OCI-LY7 (cell line): ENCODE data around the gene PPP1R7. TPM values are rescaled to one million over a fixed set of nuclear protein-coding genes. Genes with fewer than 3 reads are reported as not detected.

Experiments
- BruUV-seq: library from RNA; stranded (reverse); fragments of 400-500 nt; replicated peaks from 2 replicates; lab custom pipeline; 2021; lab: Mats Ljungman, UMichigan
- CTCF ChIA-PET: fragments of 300-600 bp; sonication (Branson Sonifier 250); formaldehyde crosslinking; loops from one replicate; lab custom pipeline; 2022; ENCODE audit warnings: antibody characterized with exemption; ENCODE audit not compliant: unreplicated experiment; lab: Charles Lee
- POLR2A ChIA-PET: fragments of 300-600 bp; sonication (Branson Sonifier 250); formaldehyde crosslinking; loops from one replicate; lab custom pipeline; 2022; ENCODE audit warnings: antibody characterized with exemption; lab: Charles Lee
- DNase-seq: peaks from one replicate; pipeline ENCODE4 v3.0.0-alpha.2; 2015; ENCODE audit warnings: low spot score
- H2AFZ ChIP-seq: fragments of 200-600 bp; sonication (generic), shearing (Covaris generic); 2 replicates; pipeline ENCODE4 v1.6.1; 2014; ENCODE audit warnings: mild to moderate bottlenecking, antibody characterized with exemption, low read length, moderate library complexity
- H3K27ac ChIP-seq: fragments of 200-600 bp; sonication (generic); 2 replicates; pipeline ENCODE4 v1.5.1; 2014; ENCODE audit warnings: mixed run types, low read depth, mild to moderate bottlenecking, moderate library complexity, low read length, inconsistent platforms; ENCODE audit not compliant: poor library complexity, severe bottlenecking
- H3K36me3 ChIP-seq: fragments of 200-600 bp; sonication (generic); 2 replicates; pipeline ENCODE4 v1.6.1; 2014; ENCODE audit warnings: mild to moderate bottlenecking, antibody characterized with exemption, low read length, moderate library complexity, mixed read lengths; ENCODE audit not compliant: insufficient read depth
- H3K4me1 ChIP-seq: fragments of 200-600 bp; sonication (generic); 2 replicates; pipeline ENCODE4 v1.5.1; 2014; ENCODE audit warnings: mild to moderate bottlenecking, low read length; ENCODE audit not compliant: insufficient read depth, poor library complexity, severe bottlenecking
- H3K4me2 ChIP-seq: fragments of 200-600 bp; sonication (generic); 2 replicates; pipeline ENCODE4 v1.6.1; 2014; ENCODE audit warnings: mild to moderate bottlenecking, low read length
- H3K4me3 ChIP-seq: fragments of 200-600 bp; sonication (generic); 2 replicates; pipeline ENCODE4 v1.5.1; 2014; ENCODE audit warnings: mild to moderate bottlenecking, low read depth, low read length; ENCODE audit not compliant: poor library complexity, severe bottlenecking
- H3K79me2 ChIP-seq: fragments of 200-600 bp; sonication (generic); 2 replicates; pipeline ENCODE4 v1.6.1; 2016; ENCODE audit warnings: low read depth, mild to moderate bottlenecking, low read length, moderate library complexity, mixed read lengths; ENCODE audit not compliant: insufficient read depth
- H3K9me2 ChIP-seq: fragments of 200-600 bp; sonication (generic); 2 replicates; pipeline ENCODE4 v1.6.1; 2016; ENCODE audit warnings: mild to moderate bottlenecking, low read length, mixed read lengths; ENCODE audit not compliant: insufficient read depth
- H3K9me3 ChIP-seq: fragments of 200-600 bp; sonication (generic); 2 replicates; pipeline ENCODE4 v1.6.1; 2014; ENCODE audit warnings: mild to moderate bottlenecking, mixed run types, low read length, mixed read lengths
- H4K20me1 ChIP-seq: fragments of 200-600 bp; sonication (generic); 2 replicates; pipeline ENCODE4 v1.6.1; 2014; ENCODE audit warnings: mild to moderate bottlenecking, antibody characterized with exemption, low read length, moderate library complexity, mixed read lengths; ENCODE audit not compliant: insufficient read depth
- EZH2phosphoT487 ChIP-seq: fragments of 200-600 bp; sonication (generic); IDR thresholded peaks from 2 replicates; pipeline ENCODE4 v1.6.1; 2018; ENCODE audit warnings: low read depth, borderline replicate concordance, mild to moderate bottlenecking, mixed run types, antibody characterized with exemption, low read length, moderate library complexity, mixed read lengths
- intact Hi-C: fragments of 100-400 bp; cut with micrococcal nuclease; formaldehyde crosslinking; loops from one replicate; pipeline ENCODE4 v1.10.0; 2022; ENCODE audit not compliant: unreplicated experiment
- total RNA-seq, 2 experiments: library from RNA; depleted of rRNA in 1 of 2; stranded (reverse); fragments of >200 nt in 1 of 2; shearing (Covaris generic) in 1 of 2; gene quantifications; 2 replicates each; pipeline ENCODE4 v1.2.3, GENCODE V29; 2014 to 2022
- TF ChIP-seq, protein P1 (sequence below): fragments of 200-600 bp; sonication (generic); conservative IDR thresholded peaks from 2 replicates; pipeline ENCODE4 v1.5.1; 2014; ENCODE audit warnings: mild to moderate bottlenecking, antibody characterized with exemption, low read length, moderate library complexity, mixed read lengths

PPP1R7 gene
- total RNA-seq, 2 experiments from 2014 or later = 46.0 to 82.0 TPM

- Histone ChIP-seq H3K36me3 (no peaks in the 10 kb centered on the region), H3K4me1 (no peaks in the 10 kb centered on the region), H3K9me2 (no peaks in the 10 kb centered on the region), H3K79me2 (no peaks in the 10 kb centered on the region), H4K20me1 (no peaks in the 10 kb centered on the region), H3K27ac (no peak overlapping the region), H3K4me3 (no peak overlapping the region), H2AFZ (no peak overlapping the region), H3K9me3 (no peaks in the 10 kb centered on the region), H3K4me2 (no peak overlapping the region)
- CTCF ChIA-PET = interaction anchor here (0.6 kb wide), 1 partner anchor 9 kb away, joined by 5 read pairs; no protein-coding TSS in a partner anchor
- no peak for DNase-seq
- intact Hi-C loops = no loop called here
- POLR2A ChIA-PET = no interaction called here
- TF ChIP-seq, protein P1, sequence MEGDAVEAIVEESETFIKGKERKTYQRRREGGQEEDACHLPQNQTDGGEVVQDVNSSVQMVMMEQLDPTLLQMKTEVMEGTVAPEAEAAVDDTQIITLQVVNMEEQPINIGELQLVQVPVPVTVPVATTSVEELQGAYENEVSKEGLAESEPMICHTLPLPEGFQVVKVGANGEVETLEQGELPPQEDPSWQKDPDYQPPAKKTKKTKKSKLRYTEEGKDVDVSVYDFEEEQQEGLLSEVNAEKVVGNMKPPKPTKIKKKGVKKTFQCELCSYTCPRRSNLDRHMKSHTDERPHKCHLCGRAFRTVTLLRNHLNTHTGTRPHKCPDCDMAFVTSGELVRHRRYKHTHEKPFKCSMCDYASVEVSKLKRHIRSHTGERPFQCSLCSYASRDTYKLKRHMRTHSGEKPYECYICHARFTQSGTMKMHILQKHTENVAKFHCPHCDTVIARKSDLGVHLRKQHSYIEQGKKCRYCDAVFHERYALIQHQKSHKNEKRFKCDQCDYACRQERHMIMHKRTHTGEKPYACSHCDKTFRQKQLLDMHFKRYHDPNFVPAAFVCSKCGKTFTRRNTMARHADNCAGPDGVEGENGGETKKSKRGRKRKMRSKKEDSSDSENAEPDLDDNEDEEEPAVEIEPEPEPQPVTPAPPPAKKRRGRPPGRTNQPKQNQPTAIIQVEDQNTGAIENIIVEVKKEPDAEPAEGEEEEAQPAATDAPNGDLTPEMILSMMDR = no peak
- no peak for TF ChIP-seq EZH2phosphoT487
- no TSS peak for BruUV-seq
These were observed 57.4 kb downstream of the PPP1R7 start for GRCh38 chr2:241207641-241208040.

DNA sequence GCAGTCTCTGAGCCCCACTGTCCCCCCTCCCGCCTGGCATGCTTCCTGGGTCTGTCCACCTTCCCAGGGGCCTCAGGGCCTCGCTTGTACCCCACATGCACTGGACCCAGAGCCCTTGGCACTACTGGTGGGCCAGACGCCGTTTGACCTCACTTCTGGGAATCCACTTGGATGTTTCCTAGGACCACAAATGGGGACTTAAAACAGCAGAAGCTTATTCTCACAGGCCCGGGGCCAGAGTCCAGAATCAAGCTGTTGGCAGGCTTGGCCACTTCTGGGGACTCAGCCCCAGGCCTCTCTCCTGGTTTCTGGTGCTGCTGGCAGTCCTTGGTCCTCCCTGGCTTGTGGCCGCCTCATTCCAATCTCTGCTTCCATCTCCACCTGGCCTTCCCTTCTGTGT, 57.8 kb downstream of the PPP1R7 start:
- Histone ChIP-seq H3K27ac (no peak overlapping the region), H4K20me1 (no peaks in the 10 kb centered on the region), H3K4me3 (no peak overlapping the region), H3K36me3 (no peaks in the 10 kb centered on the region), H3K4me2 (no peak overlapping the region), H3K79me2 (no peaks in the 10 kb centered on the region), H3K4me1 (no peaks in the 10 kb centered on the region), H3K9me3 (no peaks in the 10 kb centered on the region), H3K9me2 (no peaks in the 10 kb centered on the region), H2AFZ (no peak overlapping the region)
- ChIA-PET POLR2A (no interaction called here), CTCF (no interaction called here)
- intact Hi-C loops = no loop called here
- TF ChIP-seq, protein P1 = no peak
- no peak for TF ChIP-seq EZH2phosphoT487
- no TSS peak for BruUV-seq
- DNase-seq = no peak

GRCh38 chr2:241209271-241209670, 59.0 kb downstream of the PPP1R7 start:
- H3K4me3 ChIP-seq = no peak overlapping the region
- H4K20me1 ChIP-seq = no peaks in the 10 kb centered on the region
- H3K27ac ChIP-seq = no peak overlapping the region
- no peaks in the 10 kb centered on the region for H3K9me2 ChIP-seq
- H3K4me1 ChIP-seq = no peaks in the 10 kb centered on the region
- no peak overlapping the region for H3K4me2 ChIP-seq
- H2AFZ ChIP-seq = no peak overlapping the region
- ChIA-PET CTCF (no interaction called here), POLR2A (no interaction called here)
- TF ChIP-seq EZH2phosphoT487 = no peak
- TF ChIP-seq, protein P1 = no peak
- no peaks in the 10 kb centered on the region for H3K79me2 ChIP-seq
- no peaks in the 10 kb centered on the region for H3K9me3 ChIP-seq
- H3K36me3 ChIP-seq = no peaks in the 10 kb centered on the region
- intact Hi-C loops = no loop called here
- BruUV-seq = no TSS peak
- DNase-seq = no peak
